ENCODE data around the gene ARMC7. TPM values are rescaled to one million over a fixed set of nuclear protein-coding genes. Genes with fewer than 3 reads are reported as not detected.
"Not testable (repeated sequence)": the region's sequence is repeated elsewhere in the genome, so short reads cannot be mapped to it uniquely, and the experiment has no call there.

Gene ARMC7
- total RNA-seq, 1 donor from 2014 or later, result 9.9 TPM

DNA sequence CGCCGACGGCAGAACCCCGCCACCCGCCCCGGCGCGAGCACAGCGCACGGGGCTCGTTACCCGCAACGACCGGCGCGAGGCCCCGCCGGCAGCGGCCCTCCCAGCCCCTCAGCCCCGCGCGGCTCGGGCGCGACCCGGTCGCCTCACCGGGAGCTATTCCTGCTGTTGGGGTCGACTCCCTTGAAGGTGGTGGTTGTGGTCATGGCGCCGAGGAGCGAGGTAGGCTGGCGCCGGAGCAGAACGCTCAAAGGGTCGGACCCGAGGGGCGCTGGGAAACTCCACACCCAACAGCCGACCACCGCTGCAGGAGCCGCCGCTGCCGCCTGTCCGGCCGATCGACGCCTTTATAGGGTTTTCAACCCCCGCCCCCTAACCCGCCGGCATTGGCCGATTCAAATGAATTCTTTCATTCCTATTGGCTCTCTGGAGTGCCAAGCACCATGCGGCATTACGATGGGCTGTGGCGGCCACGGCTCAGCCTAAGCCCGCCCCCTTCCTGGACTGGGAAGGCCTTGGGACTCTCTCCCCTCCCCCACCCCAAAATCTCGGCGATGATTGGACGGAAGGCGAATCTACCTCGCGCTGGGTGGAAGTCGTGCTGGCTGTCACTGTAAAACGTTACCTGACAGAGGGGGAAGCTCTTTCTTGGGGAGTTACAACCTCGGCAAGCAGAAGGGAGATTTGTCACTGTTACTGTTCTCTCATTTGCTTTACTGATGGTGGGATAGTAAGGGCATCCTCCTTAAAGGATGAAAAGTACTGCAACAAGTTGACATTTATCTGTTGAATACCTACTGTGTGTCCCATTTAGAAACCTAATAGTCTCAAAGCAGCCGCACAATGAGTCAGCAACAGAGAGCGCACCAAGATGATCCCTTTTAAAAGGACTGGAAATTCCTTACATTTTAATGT lies 44.7 kb downstream of the ARMC7 start, which contains the start of gene JPT1:
TSS of gene JPT1 (minus strand) at position 318 of the 912 bp plus-strand sequence. CDS start at position 203, 115 bp downstream.
- peak within 1 kb of the TSS; percentile 99 for H3K27ac Mint-ChIP-seq (ENCODE audit: unreplicated experiment)
- TF ChIP-seq, protein P1, sequence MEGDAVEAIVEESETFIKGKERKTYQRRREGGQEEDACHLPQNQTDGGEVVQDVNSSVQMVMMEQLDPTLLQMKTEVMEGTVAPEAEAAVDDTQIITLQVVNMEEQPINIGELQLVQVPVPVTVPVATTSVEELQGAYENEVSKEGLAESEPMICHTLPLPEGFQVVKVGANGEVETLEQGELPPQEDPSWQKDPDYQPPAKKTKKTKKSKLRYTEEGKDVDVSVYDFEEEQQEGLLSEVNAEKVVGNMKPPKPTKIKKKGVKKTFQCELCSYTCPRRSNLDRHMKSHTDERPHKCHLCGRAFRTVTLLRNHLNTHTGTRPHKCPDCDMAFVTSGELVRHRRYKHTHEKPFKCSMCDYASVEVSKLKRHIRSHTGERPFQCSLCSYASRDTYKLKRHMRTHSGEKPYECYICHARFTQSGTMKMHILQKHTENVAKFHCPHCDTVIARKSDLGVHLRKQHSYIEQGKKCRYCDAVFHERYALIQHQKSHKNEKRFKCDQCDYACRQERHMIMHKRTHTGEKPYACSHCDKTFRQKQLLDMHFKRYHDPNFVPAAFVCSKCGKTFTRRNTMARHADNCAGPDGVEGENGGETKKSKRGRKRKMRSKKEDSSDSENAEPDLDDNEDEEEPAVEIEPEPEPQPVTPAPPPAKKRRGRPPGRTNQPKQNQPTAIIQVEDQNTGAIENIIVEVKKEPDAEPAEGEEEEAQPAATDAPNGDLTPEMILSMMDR (IDR thresholded peaks at IDR 0.05; ENCODE audit: partially characterized antibody, unreplicated experiment), result no peak

DNA sequence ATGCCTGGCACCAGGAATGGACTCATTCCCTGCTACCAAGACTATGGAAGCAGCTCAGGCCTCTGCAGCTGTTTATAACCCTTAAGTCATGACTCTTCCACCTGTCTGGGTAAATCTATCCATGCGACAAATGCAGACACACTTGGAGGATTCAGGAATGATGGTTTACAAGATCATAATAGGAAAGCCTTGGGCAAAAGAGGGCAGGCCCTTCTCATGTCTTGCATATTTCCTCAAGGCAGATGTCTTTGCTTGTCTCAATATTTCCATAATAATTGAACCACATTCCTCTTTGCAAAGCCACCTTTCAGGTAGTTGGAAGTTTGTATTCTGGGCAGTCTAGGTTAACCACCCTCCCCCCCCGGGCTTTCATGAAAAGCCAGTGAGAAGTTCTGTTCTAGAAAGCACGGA lies 45.4 kb downstream of the ARMC7 start:
- Mint-ChIP-seq H3K4me1 (ENCODE audit: low read depth, unreplicated experiment) (peaks cover 3% of the 10 kb centered on the region), H3K9me3 (ENCODE audit: unreplicated experiment) (peaks cover 22% of the 10 kb centered on the region), H3K27ac (ENCODE audit: unreplicated experiment) (peak overlapping the region; percentile 38), H3K27me3 (ENCODE audit: unreplicated experiment) (peaks cover 23% of the 10 kb centered on the region), H3K36me3 (ENCODE audit: unreplicated experiment) (peaks cover 10% of the 10 kb centered on the region), H3K4me3 (ENCODE audit: unreplicated experiment) (peak overlapping the region; percentile 87)
- DNase-seq, result no peak
- TF ChIP-seq, protein P1 (IDR thresholded peaks at IDR 0.05; ENCODE audit: partially characterized antibody, unreplicated experiment), result no peak

More for the DNA sequence above, 44.7 kb downstream of the ARMC7 start, which contains the start of gene JPT1:
- peaks cover 25% of the 10 kb centered on the region for H3K27me3 Mint-ChIP-seq (ENCODE audit: unreplicated experiment)
- H3K9me3 Mint-ChIP-seq (ENCODE audit: unreplicated experiment), result peaks cover 24% of the 10 kb centered on the region
- H3K36me3 Mint-ChIP-seq (ENCODE audit: unreplicated experiment), result peaks cover 10% of the 10 kb centered on the region
- peak within 1 kb of the TSS; percentile 99 for H3K4me3 Mint-ChIP-seq (ENCODE audit: unreplicated experiment)
- peak; percentile 97 for DNase-seq
- H3K4me1 Mint-ChIP-seq (ENCODE audit: low read depth, unreplicated experiment), result peaks cover 8% of the 10 kb centered on the region

DNA sequence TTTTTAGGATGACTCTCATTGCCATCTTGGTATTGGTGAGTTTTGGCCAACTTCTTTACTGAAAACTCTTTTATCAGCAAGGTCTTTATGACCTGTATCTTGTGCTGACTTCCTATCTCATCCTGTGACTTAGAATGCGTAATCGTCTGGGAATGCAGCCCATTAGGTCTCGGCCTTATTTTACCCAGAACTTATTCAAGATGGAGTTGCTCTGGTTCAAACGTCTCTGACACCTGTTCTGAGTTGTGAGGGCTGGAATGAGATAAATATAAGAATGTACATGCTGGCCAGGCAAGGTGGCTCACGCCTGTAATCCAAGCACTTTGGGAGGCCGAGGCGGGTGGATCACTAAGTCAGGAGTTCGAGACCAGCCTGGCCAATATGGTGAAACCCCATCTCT lies 48.7 kb downstream of the ARMC7 start:
- H3K4me3 Mint-ChIP-seq (ENCODE audit: unreplicated experiment); DNase-seq; H3K27ac Mint-ChIP-seq (ENCODE audit: unreplicated experiment); H3K36me3 Mint-ChIP-seq (ENCODE audit: unreplicated experiment); H3K4me1 Mint-ChIP-seq (ENCODE audit: low read depth, unreplicated experiment): not testable (repeated sequence)
- Mint-ChIP-seq H3K9me3 (ENCODE audit: unreplicated experiment) (peaks cover 13% of the 10 kb centered on the region), H3K27me3 (ENCODE audit: unreplicated experiment) (peaks cover 13% of the 10 kb centered on the region)

DNA sequence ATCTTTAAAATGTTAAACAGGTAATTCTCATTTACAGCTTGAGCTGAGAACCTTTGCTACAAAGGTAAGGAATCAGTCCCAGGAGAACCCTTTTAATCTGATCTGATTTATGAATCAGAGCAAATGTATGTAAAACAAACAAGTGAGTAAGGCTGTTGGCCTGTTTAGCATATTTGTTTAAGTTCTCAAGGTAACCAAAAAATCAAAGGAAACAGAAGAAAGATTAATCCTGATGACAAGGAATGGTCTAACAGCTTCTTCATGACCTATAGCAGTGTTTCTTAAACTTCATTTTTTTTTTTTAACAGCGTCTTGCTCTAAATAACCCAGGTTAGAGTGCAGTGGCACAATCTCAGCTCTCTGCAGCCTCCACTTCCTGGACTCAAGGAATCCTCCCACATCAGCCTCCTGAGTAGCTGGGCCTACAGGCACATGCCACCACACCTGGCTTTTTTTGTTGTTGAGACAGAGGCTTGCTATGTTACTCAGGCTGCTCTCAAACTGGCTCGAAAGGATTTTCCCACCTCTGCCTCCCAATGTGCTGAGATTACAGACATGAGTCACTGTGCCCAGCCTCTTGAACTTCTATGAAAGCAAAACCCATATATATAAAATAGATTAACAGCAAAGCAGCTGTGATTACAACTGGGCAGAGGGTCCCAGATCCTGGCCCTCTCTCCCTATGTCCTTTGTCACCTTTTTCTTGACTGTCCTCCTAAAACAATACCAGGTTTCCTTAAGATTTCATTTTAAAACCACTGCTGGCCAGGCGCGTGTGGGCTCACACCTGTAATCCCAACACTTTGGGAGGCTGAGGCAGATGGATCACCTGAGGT lies 49.6 kb downstream of the ARMC7 start:
- H3K36me3 Mint-ChIP-seq (ENCODE audit: unreplicated experiment), result no peaks in the 10 kb centered on the region
- H3K9me3 Mint-ChIP-seq (ENCODE audit: unreplicated experiment), result peaks cover 7% of the 10 kb centered on the region
- H3K27ac Mint-ChIP-seq (ENCODE audit: unreplicated experiment), result no peak overlapping the region
- TF ChIP-seq, protein P1 (IDR thresholded peaks at IDR 0.05; ENCODE audit: partially characterized antibody, unreplicated experiment), result no peak
- no peak overlapping the region for H3K4me3 Mint-ChIP-seq (ENCODE audit: unreplicated experiment)
- H3K4me1 Mint-ChIP-seq (ENCODE audit: low read depth, unreplicated experiment), result peaks cover 3% of the 10 kb centered on the region
- no peak for DNase-seq
- H3K27me3 Mint-ChIP-seq (ENCODE audit: unreplicated experiment), result peaks cover 7% of the 10 kb centered on the region

DNA sequence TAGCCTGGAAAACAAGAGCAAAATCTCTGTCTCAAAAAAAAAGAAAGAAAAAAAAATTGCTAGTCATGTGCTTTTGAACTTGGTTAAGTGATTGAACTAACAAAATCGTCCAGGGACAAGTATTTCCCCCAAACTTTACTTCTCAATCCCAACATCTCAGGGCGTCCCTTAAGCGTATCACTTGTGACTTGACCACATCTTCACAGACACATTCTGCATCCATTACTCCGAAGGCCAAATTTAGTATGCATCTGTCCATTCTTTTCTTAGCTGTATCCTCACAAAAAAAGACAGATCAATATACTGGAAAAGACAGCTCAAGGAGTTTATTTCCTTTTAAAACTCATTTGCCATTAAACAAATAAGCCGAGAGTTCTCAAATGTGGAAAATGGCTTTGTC lies 50.4 kb downstream of the ARMC7 start:
- H3K4me3 Mint-ChIP-seq (ENCODE audit: unreplicated experiment), result no peak overlapping the region
- no peak for DNase-seq
- no peaks in the 10 kb centered on the region for H3K4me1 Mint-ChIP-seq (ENCODE audit: low read depth, unreplicated experiment)
- H3K9me3 Mint-ChIP-seq (ENCODE audit: unreplicated experiment), result peaks cover 3% of the 10 kb centered on the region
- peaks cover 2% of the 10 kb centered on the region for H3K27me3 Mint-ChIP-seq (ENCODE audit: unreplicated experiment)
- no peak overlapping the region for H3K27ac Mint-ChIP-seq (ENCODE audit: unreplicated experiment)
- H3K36me3 Mint-ChIP-seq (ENCODE audit: unreplicated experiment), result no peaks in the 10 kb centered on the region
- TF ChIP-seq, protein P1 (IDR thresholded peaks at IDR 0.05; ENCODE audit: partially characterized antibody, unreplicated experiment), result no peak

Measured in glutamatergic neuron (in vitro differentiated cells).